Lung (tissue), 12 donors: ENCODE results near the gene FAM114A2. TPM values are rescaled to one million over a fixed set of nuclear protein-coding genes. Genes with fewer than 3 reads are reported as not detected.
"Not testable (repeated sequence)": the region's sequence is repeated elsewhere in the genome, so short reads cannot be mapped to it uniquely, and the experiment has no call there.

Source experiments
- ATAC-seq: fragments of 200-7000 bp; cut with Tn5 transposase; one replicate; pipeline ENCODE4 v1.9.1; 2020; ENCODE audit warnings: moderate number of reproducible peaks; ENCODE audit not compliant: insufficient read depth, low FRiP score
- DNase-seq, 3 donors: peaks; one replicate each; pipeline ENCODE4 v3.0.0-alpha.2; 2013 to 2017
- H3K27ac ChIP-seq, 2 donors: one replicate each; pipeline ENCODE4 v1.5.1; 2013; ENCODE audit warnings: mild to moderate bottlenecking in 2 of 2, moderate library complexity in 2 of 2, control low read depth in 1 of 2, inconsistent platforms in 1 of 2, low read depth in 1 of 2, low read length in 1 of 2
- H3K27me3 ChIP-seq, 3 donors: one replicate each; pipeline ENCODE4 v1.5.1; 2013; ENCODE audit warnings: low read length in 2 of 3; ENCODE audit not compliant: control insufficient read depth in 3 of 3, insufficient read depth in 3 of 3
- H3K36me3 ChIP-seq, 4 donors: one replicate each; pipeline ENCODE4 v1.5.1; 2013; ENCODE audit warnings: low read length in 4 of 4, mild to moderate bottlenecking in 1 of 4, moderate library complexity in 1 of 4; ENCODE audit not compliant: control insufficient read depth in 4 of 4, insufficient read depth in 4 of 4
- H3K4me1 ChIP-seq, 5 donors: one replicate each; pipeline ENCODE4 v1.5.1; 2013; ENCODE audit warnings: low read length in 5 of 5, mild to moderate bottlenecking in 2 of 5, moderate library complexity in 1 of 5; ENCODE audit not compliant: control insufficient read depth in 5 of 5, insufficient read depth in 5 of 5
- H3K4me3 ChIP-seq: one replicate; pipeline ENCODE4 v1.5.1; 2013; ENCODE audit warnings: mild to moderate bottlenecking, control low read depth, moderate library complexity
- H3K9ac ChIP-seq, 2 donors: one replicate each; pipeline ENCODE4 v1.5.1; 2013; ENCODE audit warnings: low read length in 2 of 2, control low read depth in 1 of 2; ENCODE audit not compliant: insufficient read depth in 1 of 2
- H3K9me3 ChIP-seq, 4 donors: one replicate each; pipeline ENCODE4 v1.5.1; 2013; ENCODE audit warnings: low read length in 3 of 4, mild to moderate bottlenecking in 1 of 4, moderate library complexity in 1 of 4; ENCODE audit not compliant: control insufficient read depth in 4 of 4, insufficient read depth in 3 of 4
- WGBS, 2 donors: extraction: QIAGEN DNeasy Blood & Tissue Kit; methylation state at CpG; one replicate each; pipeline ENCODE4 v1.1.7; 2013; 5-methylcytosine and 5-hydroxymethylcytosine counted together
- polyA plus RNA-seq, 2 donors: library from polyadenylated mRNA; stranded (reverse); fragments of 200-250 nt; gene quantifications; one replicate each; pipeline ENCODE4 v1.2.1, GENCODE V29; 2013
- total RNA-seq, 2 donors: library from RNA; depleted of rRNA in 1 of 2; stranded (reverse); fragments of >200 nt in 1 of 2; gene quantifications; one replicate each; pipeline ENCODE4 v1.2.1, GENCODE V29; 2014 to 2021
- TF ChIP-seq, protein P1 (sequence below): IDR thresholded peaks from 2 replicates; pipeline ENCODE4 v1.5.1; 2012; ENCODE audit warnings: mild to moderate bottlenecking; ENCODE audit errors: control extremely low read depth, extremely low read depth
- donor health status: control.
- donor health status: control.
- donor health status: Bipolar disorder and iron deficiency.
- donor health status: healthy.
- donor health status: DM: yes; HTN: yes; CAD: no.

FAM114A2 gene
- total and polyA plus RNA-seq, 4 donors, result 7.3 to 49.7 (median 26.6) TPM

GRCh38 chr5:154071799-154072413 is 33.2 kb upstream of the FAM114A2 start:
- H3K36me3 ChIP-seq, result no peaks in the 10 kb centered on the region
- TF ChIP-seq, protein P1, sequence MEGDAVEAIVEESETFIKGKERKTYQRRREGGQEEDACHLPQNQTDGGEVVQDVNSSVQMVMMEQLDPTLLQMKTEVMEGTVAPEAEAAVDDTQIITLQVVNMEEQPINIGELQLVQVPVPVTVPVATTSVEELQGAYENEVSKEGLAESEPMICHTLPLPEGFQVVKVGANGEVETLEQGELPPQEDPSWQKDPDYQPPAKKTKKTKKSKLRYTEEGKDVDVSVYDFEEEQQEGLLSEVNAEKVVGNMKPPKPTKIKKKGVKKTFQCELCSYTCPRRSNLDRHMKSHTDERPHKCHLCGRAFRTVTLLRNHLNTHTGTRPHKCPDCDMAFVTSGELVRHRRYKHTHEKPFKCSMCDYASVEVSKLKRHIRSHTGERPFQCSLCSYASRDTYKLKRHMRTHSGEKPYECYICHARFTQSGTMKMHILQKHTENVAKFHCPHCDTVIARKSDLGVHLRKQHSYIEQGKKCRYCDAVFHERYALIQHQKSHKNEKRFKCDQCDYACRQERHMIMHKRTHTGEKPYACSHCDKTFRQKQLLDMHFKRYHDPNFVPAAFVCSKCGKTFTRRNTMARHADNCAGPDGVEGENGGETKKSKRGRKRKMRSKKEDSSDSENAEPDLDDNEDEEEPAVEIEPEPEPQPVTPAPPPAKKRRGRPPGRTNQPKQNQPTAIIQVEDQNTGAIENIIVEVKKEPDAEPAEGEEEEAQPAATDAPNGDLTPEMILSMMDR, result no peak
- H3K4me3 ChIP-seq, result no peak overlapping the region
- peak overlapping the region in 1 of 2 donors; percentile 30 for H3K9ac ChIP-seq
- ATAC-seq (no peak), DNase-seq (no peak)
- 64 to 67% methylated on average over 2 of the region's 2 CpGs for WGBS, 2 donors
- H3K27ac ChIP-seq, result no peak overlapping the region
- H3K4me1 ChIP-seq, result peaks cover 0 to 4% (median 2%) of the 10 kb centered on the region in 5 donors
- H3K27me3 ChIP-seq, result peaks cover 0 to 2% (median 0%) of the 10 kb centered on the region in 3 donors
- H3K9me3 ChIP-seq, result no peaks in the 10 kb centered on the region

DNA sequence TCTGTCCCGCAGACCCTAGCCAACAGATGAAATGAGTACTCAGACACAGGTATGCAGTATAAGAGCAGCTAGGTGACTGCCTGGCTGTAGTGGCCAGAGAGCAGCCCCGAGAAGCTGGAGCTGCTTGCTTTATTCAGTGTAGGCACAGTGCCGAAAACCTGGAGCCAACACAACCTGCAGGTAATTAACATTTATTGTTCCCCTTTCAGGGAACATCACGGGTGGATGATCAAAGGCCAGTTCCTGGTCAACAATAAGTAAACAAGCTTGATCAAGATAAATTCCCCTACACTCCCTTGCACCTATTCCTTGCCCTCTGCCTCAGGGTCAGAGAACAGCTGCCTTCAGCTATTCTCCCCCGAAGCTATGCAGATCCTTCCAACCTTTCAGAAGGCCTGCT is 31.1 kb upstream of the FAM114A2 start:
- not testable (repeated sequence) for H3K4me3 ChIP-seq, H3K4me1 ChIP-seq, H3K36me3 ChIP-seq, ATAC-seq, H3K9me3 ChIP-seq, H3K9ac ChIP-seq, H3K27me3 ChIP-seq, DNase-seq, H3K27ac ChIP-seq
- WGBS, 2 donors, result 89 to 91% methylated on average over 5 of the region's 5 CpGs

DNA sequence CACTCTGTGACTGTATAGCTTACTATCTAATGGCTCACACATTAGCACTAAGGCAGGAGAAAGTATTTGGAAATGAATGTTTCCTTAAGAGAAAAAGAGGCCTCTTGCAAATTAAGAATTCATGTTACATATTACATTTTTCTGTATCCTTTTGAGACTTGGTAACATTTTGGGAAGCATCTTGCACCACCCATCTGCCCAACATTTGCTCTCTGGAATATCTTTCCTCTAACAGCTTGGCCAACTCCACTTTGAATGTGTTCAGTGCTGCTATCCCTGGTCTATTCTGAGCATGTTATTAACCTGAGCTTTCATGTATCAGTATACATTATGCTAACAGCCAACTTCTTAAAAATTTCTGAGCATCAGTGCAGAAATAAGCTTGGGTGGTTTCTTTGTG is 27.3 kb upstream of the FAM114A2 start:
- H3K36me3 ChIP-seq, result no peaks in the 10 kb centered on the region
- H3K9me3 ChIP-seq, result no peaks in the 10 kb centered on the region

GRCh38 chr5:154063372-154063771 is 24.7 kb upstream of the FAM114A2 start:
- Histone ChIP-seq H3K27me3 (no peaks in the 10 kb centered on the region), H3K4me3 (no peak overlapping the region), H3K4me1 (peaks cover 0 to 6% (median 3%) of the 10 kb centered on the region in 5 donors), H3K9ac (no peak overlapping the region), H3K36me3 (peaks cover 0 to 4% (median 0%) of the 10 kb centered on the region in 4 donors), H3K27ac (no peak overlapping the region), H3K9me3 (no peaks in the 10 kb centered on the region)
- ATAC-seq, result no peak
- no peak for DNase-seq
- TF ChIP-seq, protein P1, result no peak

More for the DNA sequence above, 27.3 kb upstream of the FAM114A2 start:
- Histone ChIP-seq H3K27me3 (no peaks in the 10 kb centered on the region), H3K4me1 (no peaks in the 10 kb centered on the region), H3K9ac (no peak overlapping the region), H3K4me3 (no peak overlapping the region), H3K27ac (no peak overlapping the region)
- TF ChIP-seq, protein P1, result no peak
- DNase-seq (no peak), ATAC-seq (no peak)
